Sigmoid colon (tissue), 7 donors: ENCODE data around the gene MLPH. TPM values are rescaled to one million over a fixed set of nuclear protein-coding genes. Genes with fewer than 3 reads are reported as not detected.

ENCODE experiments used
- DNase-seq: peaks from one replicate; pipeline ENCODE4 v3.0.0-alpha.2; 2019
- H3K27ac ChIP-seq, 4 donors: fragments of 200-600 bp; sonication (generic); one replicate each; pipeline ENCODE4 v1.5.1; 2016 to 2019; ENCODE audit warnings: mild to moderate bottlenecking in 1 of 4
- H3K27me3 ChIP-seq, 3 donors: fragments of 200-600 bp; sonication (generic); one replicate each; pipeline ENCODE4 v1.5.1; 2019; ENCODE audit warnings: mild to moderate bottlenecking in 1 of 3
- H3K36me3 ChIP-seq, 4 donors: fragments of 200-600 bp; sonication (generic); one replicate each; pipeline ENCODE4 v1.5.1; 2016 to 2019
- H3K4me1 ChIP-seq, 4 donors: fragments of 200-600 bp; sonication (generic); one replicate each; pipeline ENCODE4 v1.5.1; 2017 to 2019
- H3K4me3 ChIP-seq, 4 donors: fragments of 200-600 bp; sonication (generic); one replicate each; pipeline ENCODE4 v1.5.1; 2017 to 2019; ENCODE audit warnings: mild to moderate bottlenecking in 2 of 4, moderate library complexity in 1 of 4
- H3K9me3 ChIP-seq, 4 donors: fragments of 200-600 bp in 3 of 4; sonication (generic) in 3 of 4; one replicate each; pipeline versions ENCODE4 v1.5.1 to v1.6.1; 2013 to 2019
- CTCF ChIP-seq, 4 experiments: fragments of 450-650 bp in 3 of 4; fragments of 200-600 bp in 1 of 4; IDR thresholded peaks; one replicate each; pipeline ENCODE4 v1.5.1; 2016 to 2019; ENCODE audit warnings: antibody characterized with exemption in 4 of 4, mild to moderate bottlenecking in 3 of 4, moderate library complexity in 2 of 4
- EP300 ChIP-seq, 4 donors: sonication (generic); formaldehyde crosslinking; IDR thresholded peaks; one replicate each; pipeline ENCODE4 v1.6.1; 2017; ENCODE audit warnings: antibody characterized with exemption in 4 of 4
- POLR2A ChIP-seq, 2 donors: fragments of 450-650 bp; IDR thresholded peaks; one replicate each; pipeline ENCODE4 v1.6.1; 2016; ENCODE audit warnings: antibody characterized with exemption in 2 of 2, mild to moderate bottlenecking in 2 of 2, moderate library complexity in 2 of 2
- POLR2AphosphoS5 ChIP-seq, 4 donors: sonication (generic); formaldehyde crosslinking; IDR thresholded peaks; one replicate each; pipeline ENCODE4 v1.6.1; 2017; ENCODE audit warnings: antibody characterized with exemption in 4 of 4
- WGBS, 2 donors: extraction: QIAGEN DNeasy Blood & Tissue Kit; methylation state at CpG; one replicate each; pipeline ENCODE4 v1.1.7; 2013; 5-methylcytosine and 5-hydroxymethylcytosine counted together
- intact Hi-C: fragments of 100-400 bp; cut with DNase I; formaldehyde crosslinking; loops from one replicate; pipeline ENCODE4 v1.15.1; 2023
- polyA plus RNA-seq, 3 donors: library from polyadenylated mRNA; stranded (reverse); fragments of 200-250 nt; gene quantifications; one replicate each; pipeline ENCODE4 v1.2.3, GENCODE V29; 2013
- total RNA-seq, 4 donors: library from RNA; depleted of rRNA; stranded (reverse); fragments of >200 nt; gene quantifications; one replicate each; pipeline ENCODE4 v1.1.0, GENCODE V29; 2016
- donor health status: healthy with polysubstance abuse.
- donor health status: Bipolar disorder and iron deficiency.
- donor health status: healthy.

The MLPH gene
- total and polyA plus RNA-seq, 7 donors = 1.8 to 79.3 (median 21.9) TPM

GRCh38 chr2:237566401-237567235 lies 79.6 kb downstream of the MLPH start, which contains the start of gene PRLH:
TSS of gene PRLH (plus strand) at chr2:237566574. CDS start at chr2:237566574, 0 bp downstream.
- DNase-seq = peak; percentile 48

DNA sequence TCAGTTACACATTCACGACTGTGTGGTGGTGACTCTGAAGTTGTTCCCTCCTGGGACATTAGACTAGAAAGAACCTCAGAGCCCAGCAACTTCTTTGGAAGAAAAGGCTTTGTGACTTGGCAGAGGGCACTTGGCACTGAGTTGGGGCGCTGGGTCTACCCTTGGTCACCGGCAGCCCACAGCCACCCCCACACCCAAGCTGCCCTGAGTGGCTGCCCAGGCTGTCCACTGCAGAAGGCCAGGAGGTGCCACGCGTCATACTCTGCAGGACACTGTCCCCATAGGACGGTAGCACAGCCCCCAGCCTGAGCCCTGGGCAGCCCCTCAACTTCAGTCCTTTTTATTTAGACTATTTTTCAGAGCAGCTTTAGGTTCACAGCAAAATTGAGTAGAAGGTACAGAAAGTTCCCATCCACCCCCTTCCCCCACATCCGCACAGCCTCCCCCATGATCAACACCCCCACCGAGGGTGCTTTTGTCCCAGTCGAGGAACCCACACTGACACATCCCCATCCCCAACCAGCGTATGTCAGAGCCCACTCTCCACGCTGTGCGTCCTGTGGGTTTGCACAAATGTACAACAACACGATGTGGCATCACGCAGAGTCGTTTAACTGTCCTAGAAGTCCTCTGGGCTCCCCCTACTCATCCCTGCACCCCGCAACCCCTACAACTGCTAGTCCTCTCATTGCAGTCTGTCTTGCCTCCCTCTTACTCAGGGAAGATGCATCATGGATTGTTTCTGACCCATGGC lies 80.4 kb downstream of the MLPH start:
- DNase-seq = no peak
- Histone ChIP-seq H3K27me3 (peaks cover 0 to 15% (median 11%) of the 10 kb centered on the region in 3 donors), H3K36me3 (no peaks in the 10 kb centered on the region), H3K4me1 (peaks cover 0 to 10% (median 7%) of the 10 kb centered on the region in 4 donors), H3K9me3 (no peaks in the 10 kb centered on the region), H3K27ac (no peak overlapping the region), H3K4me3 (no peak overlapping the region)
- intact Hi-C loops = no loop called here
- no peak for TF ChIP-seq CTCF (IDR thresholded peaks at IDR 0.05)
- TF ChIP-seq POLR2A (IDR thresholded peaks at IDR 0.05) = no peak
- TF ChIP-seq POLR2AphosphoS5 (IDR thresholded peaks at IDR 0.05) = no peak
- no peak for TF ChIP-seq EP300 (IDR thresholded peaks at IDR 0.05)
- 87% methylated on average over 16 of the region's 16 CpGs for WGBS, 2 donors

More at GRCh38 chr2:237566401-237567235, 79.6 kb downstream of the MLPH start, which contains the start of gene PRLH:
- no peak for TF ChIP-seq POLR2AphosphoS5 (IDR thresholded peaks at IDR 0.05)
- no peak for TF ChIP-seq POLR2A (IDR thresholded peaks at IDR 0.05)
- TF ChIP-seq CTCF (IDR thresholded peaks at IDR 0.05) = no peak
- TF ChIP-seq EP300 (IDR thresholded peaks at IDR 0.05) = no peak
- Histone ChIP-seq H3K27ac (no peak within 1 kb of the TSS), H3K27me3 (peaks cover 0 to 15% (median 11%) of the 10 kb centered on the region in 3 donors), H3K36me3 (no peaks in the 10 kb centered on the region), H3K4me3 (no peak within 1 kb of the TSS), H3K9me3 (no peaks in the 10 kb centered on the region), H3K4me1 (peaks cover 0 to 2% (median under 1%) of the 10 kb centered on the region in 4 donors)
- 75 to 79% methylated on average over 32 of the region's 32 CpGs for whole genome bisulfite sequencing, 2 donors
- intact Hi-C loops = no loop called here

- WGBS, 2 donors = 44 to 72% methylated on average over 9 of the region's 9 CpGs
- Histone ChIP-seq H3K27me3 (peaks cover 0 to 15% (median 10%) of the 10 kb centered on the region in 3 donors), H3K9me3 (no peaks in the 10 kb centered on the region), H3K27ac (no peak overlapping the region), H3K4me1 (peaks cover 0 to 15% (median 11%) of the 10 kb centered on the region in 4 donors), H3K36me3 (no peaks in the 10 kb centered on the region), H3K4me3 (no peak overlapping the region)
- TF ChIP-seq CTCF (IDR thresholded peaks at IDR 0.05) (no peak), POLR2A (IDR thresholded peaks at IDR 0.05) (no peak), EP300 (IDR thresholded peaks at IDR 0.05) (no peak), POLR2AphosphoS5 (IDR thresholded peaks at IDR 0.05) (no peak)
- intact Hi-C loops = no loop called here
- DNase-seq = peak; percentile 57
Observed at GRCh38 chr2:237568121-237568660, 81.1 kb downstream of the MLPH start.

DNA sequence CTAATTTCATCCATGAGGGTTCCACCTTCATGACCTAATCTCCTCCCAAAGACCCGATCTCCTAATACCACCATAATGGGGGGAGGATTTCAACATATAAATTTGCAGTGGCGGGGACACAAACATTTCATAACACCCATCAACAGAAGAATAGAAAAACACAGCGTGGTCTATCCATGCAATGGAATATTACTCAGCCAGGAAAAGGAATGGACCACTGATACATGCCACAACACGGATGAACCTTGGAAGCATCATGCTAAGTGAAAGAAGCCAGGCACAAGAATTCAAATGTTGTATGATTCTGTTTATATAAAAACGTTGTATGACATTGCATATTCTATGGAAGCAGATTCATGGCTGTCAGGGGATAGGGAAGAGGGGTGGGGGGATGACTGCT lies 82.0 kb downstream of the MLPH start:
- H3K9me3 ChIP-seq = no peaks in the 10 kb centered on the region
- TF ChIP-seq EP300 (IDR thresholded peaks at IDR 0.05) = no peak
- TF ChIP-seq POLR2AphosphoS5 (IDR thresholded peaks at IDR 0.05) = no peak
- no peak for TF ChIP-seq CTCF (IDR thresholded peaks at IDR 0.05)
- no peak for TF ChIP-seq POLR2A (IDR thresholded peaks at IDR 0.05)
- 87 to 90% methylated on average over 5 of the region's 5 CpGs for WGBS, 2 donors
- H3K27me3 ChIP-seq = peaks cover 0 to 11% (median 5%) of the 10 kb centered on the region in 3 donors
- DNase-seq = no peak
- H3K4me3 ChIP-seq = no peak overlapping the region
- no peak overlapping the region for H3K27ac ChIP-seq
- intact Hi-C loops = no loop called here
- H3K4me1 ChIP-seq = peaks cover 0 to 15% (median 11%) of the 10 kb centered on the region in 4 donors
- H3K36me3 ChIP-seq = no peaks in the 10 kb centered on the region
